NCI-H2029 (cell line): ENCODE data around the gene MYO18B.

Experiments used
- DNase-seq: peaks from one replicate; lab custom pipeline; 2025; lab: John Stamatoyannopoulos, UW

The MYO18B gene

DNA sequence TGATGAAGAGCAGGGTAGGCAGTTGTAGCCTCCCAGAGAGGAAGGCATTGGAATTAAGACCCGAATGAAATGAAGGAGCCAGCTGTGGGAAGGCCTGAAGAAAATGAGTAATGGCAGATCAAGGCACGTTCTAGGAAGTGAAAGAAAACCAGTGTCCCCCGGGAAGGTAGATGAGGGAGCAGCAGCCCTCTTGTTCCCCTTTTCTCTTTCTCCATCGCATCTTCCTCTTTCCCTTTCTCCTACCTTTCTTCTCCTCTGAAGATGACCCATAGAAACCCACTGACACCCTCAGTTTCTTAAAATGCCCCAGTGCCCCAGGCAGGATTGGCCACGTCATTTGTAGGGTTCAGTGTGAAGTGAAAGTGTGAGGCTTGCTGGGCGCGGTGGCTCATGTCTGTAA, 254.7 kb downstream of the MYO18B start:
- no peak for DNase-seq

DNA sequence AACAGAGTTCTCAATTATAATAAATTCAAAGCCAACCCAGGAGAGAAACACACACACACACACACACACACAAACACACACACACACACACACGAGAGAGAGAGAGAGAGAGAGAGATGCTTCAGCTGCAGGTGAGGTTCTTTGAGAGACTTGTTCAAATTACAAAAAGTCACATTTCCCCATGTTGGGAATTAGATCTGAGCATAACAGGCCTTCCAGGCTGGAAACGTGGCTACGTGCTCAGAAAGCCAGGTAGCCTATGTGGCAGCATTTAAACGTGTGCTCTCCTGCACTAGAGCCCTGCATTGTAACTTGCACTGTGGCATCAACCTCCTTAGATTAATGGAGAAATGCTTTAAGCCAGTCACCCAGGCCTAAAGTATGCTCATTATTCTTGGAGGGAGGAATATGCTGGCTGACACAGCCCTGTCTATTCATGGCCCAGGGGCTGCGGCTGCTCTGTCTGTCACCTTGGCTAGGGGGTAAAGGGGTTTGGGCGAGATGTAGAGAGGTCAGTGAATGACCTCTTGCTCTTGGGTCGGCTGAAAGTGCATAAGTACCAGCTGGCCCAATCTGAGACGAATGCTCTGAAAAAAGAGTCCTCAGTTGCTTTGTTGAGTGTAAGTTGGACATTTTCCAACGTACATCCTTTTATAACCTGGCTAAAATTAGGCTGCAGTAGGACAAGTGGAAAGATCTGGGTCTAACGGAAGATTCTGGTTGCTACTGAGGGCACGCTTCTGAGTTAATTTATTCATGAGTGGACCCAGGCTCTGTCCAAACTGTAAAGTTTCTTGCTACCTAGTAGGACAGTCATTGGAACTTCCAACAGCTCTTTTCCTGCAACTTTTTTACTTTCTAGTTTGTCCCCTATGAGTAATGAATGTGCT, 256.1 kb downstream of the MYO18B start:
- no peak for DNase-seq

DNA sequence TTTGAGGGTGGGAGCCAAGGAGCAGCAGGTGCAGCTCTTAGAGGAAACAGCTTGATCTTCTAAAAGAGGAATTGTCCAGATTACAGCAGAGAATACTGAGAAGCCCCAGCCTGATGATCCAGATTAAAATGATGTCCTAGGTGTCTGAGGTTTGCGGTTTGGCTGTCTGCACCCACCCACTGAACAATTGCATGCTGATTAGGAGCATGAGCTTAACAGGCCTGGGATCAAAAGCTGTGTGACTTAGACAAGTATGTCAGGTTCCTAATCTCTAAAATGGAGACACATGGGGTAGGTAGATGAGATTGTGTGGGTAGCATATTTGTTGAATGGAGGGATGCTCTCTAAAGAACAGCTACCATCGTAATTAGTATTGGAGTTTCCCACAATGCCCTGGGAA, 260.5 kb downstream of the MYO18B start:
- DNase-seq, result no peak

DNA sequence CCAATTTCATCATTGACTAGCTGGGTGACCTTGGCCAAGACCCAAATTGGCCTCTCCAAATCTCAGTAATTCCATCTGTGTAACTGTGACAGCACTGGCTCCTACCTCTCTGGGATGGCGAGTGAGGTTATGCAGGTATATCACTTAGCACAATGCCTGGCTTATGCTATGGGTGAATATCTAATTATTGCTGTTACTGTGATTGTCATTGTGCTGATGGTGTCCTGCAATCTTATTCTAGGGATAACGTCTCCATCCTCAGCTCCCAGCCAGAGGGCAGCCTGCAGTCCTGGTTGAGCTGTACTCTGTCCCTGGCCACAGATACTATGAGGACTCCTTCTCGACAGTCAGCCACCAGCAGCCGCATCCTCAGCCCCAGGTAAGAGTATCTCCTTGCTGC, 262.5 kb downstream of the MYO18B start:
- DNase-seq, result no peak

DNA sequence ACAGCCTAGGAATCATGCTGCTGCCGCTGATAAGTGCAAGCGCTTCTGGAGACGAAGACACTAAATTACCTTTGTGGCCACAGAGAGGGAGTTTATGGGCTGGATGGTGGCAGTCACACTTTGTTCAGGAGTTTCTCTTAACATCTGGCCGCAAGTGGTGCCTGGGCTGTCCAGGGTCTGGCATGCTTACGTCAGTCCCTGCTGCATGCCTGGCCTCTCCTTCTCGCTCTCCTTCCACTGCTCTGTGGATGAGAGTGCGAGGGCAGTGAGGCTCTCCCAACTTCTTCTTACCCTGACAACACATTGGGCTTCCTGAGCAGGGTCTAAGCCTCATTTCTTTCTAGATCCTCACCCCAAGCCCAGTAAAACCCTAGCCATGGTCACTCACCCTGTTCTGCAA, 266.6 kb downstream of the MYO18B start:
- DNase-seq, result no peak

DNA sequence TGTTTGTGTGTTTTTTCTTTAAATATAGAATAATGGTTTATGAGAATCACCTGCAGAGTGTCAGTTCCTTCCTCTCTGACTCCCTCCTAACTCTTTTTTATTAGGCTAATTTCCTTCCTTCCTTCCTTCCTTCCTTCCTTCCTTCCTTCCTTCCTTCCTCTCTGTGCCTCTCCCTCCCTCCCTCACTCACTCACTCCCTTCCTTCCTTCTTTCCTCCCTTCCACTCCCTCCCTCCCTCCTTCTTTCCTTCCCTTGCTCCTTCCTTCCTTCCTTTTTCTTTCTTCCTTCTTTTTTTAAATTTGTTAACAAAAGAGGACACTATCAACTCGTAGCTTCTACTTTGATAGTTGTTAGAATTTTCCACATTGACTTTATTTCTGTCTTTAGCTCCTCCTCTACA, 274.9 kb downstream of the MYO18B start:
- DNase-seq, result no peak

DNA sequence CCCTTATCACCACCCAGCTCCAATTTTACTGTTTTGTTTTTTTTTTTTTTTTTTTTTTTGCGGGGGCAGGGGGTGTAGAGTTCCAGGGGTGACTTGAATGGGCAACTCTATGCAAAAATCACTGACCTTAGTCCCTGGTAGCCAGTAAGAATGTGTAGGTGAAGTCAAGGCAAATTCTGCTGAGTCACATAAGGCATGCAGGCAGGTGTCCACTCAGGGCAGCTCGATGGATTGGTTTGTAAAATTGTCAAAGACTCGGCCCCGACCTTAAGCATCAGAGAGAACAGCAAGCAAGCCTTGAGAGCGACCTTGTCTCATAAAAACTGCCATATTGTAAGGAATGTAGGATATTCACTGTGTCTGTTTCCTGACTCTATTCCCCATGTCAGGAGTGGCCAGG, 275.9 kb downstream of the MYO18B start:
- DNase-seq, result no peak

DNA sequence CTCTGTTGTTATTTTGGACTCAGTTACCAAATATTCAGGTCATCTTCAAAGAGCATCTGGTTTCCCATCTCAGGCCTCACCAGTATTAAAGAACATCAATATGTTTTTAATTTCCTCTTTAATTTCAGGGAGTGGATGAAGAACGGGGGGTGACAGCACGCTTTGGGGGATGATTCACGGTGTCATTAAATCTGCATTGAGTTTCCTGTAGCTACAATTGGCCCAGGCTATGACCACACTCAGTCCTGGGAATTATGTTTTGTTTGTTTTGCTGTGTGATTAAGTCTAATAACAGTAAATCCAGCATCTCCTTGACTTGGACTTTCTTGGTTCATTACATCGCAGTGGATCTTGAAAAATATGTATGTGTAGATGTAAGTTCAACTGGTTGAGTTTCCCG, 277.6 kb downstream of the MYO18B start:
- DNase-seq, result no peak

DNA sequence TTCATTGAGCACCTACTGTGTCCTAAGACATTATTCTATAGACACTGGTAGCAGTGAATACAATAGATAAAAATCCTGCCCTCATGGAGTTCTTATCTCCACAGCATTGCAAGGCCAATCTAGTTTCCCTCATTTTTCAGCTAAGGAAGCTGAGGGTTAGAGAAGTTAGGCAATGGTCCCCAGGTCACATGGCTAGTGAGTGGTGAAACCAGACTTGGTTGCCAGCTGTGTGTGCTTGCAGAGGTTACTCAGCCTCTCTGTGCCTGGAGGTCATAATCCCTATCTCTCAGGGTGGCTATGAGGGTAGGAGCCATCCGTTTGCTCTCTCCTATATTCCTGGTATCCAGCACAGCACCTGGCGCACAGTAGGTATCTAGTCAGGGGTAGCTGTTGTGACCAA, 279.5 kb downstream of the MYO18B start:
- DNase-seq, result no peak

DNA sequence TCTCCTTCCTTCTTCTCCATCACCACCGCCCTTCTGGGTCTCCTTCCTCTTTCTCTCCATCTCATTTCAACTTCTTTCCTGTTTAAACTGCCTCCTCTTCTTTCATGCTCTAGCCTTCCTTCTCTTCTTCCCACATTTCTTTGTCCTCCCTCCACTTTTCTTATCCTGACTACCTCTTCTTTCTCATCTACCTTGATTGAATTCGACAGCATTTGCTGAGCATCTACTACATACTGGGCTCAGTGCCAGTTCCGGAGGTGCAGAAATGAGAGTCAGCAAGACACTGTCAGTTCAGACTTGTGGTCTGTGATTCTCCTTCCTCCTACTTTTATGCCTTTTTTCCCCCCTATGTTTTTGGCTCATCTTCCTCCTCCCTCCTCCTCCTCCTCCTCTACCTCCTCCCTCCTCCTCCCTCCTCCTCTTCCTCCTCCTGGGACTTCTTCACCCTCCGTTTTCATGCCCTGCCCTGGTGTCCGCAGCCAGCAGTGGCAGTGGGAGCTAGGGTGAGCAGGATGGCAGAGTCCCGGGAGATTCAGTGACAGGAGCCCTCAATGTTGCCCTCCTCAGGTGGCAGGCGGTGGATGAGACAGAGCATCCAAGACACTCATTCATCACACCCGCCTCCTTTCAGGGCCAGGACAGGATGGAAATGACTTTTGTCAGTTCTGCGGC, 281.3 kb downstream of the MYO18B start:
- no peak for DNase-seq

DNA sequence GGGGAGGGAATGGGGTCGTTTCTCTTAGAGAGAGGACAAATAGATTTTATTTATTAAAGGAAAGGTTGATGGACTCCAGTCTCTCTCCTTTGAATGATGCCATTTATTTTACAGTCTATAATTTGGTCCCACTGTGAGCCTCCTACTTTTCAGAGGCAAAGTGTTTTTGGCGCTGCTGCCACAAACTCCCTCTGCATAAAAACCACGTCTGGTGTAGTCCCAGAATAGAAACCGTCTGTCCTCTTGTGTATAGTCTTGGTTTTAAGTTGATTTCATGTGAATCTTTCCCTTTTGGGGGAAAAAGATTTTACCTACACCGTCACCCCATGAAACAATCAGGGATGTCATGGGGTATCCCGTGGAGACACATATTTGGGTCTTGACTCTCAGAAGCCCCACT, 283.6 kb downstream of the MYO18B start:
- DNase-seq, result no peak

DNA sequence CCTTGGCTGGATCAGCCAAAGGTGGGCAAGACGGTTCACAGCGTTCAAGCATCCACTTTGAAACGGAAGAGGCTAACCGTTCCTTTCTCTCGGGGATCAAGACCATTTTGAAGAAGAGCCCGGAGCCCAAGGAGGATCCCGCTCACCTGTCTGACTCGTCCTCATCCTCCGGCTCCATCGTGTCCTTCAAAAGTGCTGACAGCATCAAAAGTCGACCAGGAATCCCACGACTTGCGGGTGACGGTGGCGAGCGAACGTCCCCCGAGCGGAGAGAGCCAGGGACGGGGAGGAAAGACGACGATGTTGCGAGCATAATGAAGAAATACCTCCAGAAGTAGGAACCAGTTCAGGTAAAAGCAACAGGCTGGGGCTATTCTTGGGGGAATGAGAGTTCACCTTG, 285.4 kb downstream of the MYO18B start:
- no peak for DNase-seq

DNA sequence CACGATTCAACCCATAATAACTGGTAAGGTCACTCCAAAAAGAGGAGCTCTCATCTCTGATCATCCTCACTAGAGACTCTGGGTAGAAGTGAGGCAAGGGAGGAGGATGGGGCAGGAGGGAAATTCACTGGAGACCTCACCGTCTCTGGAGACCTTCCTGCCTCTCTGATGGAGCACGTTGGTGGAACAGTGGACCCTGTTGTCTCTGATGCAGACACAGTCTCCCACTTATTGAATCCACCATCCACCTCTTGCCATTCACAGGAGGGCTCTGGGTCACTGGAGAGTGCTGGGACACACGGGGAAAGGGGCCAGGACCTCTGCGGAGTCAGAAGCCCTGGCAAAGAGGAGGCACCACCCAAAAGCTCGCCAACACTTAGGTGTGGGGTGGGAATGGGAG, 289.7 kb downstream of the MYO18B start:
- no peak for DNase-seq

DNA sequence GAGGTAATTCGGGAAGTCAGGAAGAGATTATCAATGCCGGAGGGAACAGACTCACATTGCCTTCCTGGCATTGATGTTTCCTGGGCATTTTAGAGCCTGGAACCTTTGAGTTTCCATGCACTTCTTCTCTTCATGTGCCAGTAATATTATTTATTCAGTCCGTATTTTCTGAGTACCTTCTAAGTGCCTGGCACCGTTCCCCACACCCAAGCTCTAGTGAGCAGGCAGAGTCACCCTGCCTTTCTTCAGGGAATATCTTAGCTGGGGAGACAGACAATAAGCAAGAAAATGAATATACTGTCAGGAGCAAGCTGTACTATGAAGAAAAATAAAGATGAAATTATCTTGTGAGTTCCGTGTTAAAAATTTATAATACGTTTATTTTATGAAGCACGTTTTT, 291.1 kb downstream of the MYO18B start:
- DNase-seq, result peak; percentile 60

DNA sequence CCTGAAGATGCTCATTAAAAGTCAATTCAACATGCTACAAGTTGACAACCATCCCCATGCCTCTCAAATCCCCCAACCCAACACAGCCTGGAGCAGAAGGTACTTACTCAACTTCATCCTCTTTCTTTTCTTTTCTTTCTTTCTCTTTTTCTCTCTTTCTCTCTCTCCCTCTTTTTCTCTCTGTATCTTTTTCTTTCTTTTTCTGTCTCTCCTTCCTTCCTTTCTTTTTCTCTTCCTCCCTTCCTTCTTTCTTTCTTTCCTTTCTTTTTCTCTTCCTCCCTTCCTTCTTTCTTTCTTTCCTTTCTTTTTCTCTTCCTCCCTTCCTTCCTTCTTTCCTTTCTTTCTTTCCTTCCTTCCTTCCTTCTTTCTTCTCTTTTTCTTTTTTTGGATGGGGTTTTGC, 291.6 kb downstream of the MYO18B start:
- no peak for DNase-seq

DNA sequence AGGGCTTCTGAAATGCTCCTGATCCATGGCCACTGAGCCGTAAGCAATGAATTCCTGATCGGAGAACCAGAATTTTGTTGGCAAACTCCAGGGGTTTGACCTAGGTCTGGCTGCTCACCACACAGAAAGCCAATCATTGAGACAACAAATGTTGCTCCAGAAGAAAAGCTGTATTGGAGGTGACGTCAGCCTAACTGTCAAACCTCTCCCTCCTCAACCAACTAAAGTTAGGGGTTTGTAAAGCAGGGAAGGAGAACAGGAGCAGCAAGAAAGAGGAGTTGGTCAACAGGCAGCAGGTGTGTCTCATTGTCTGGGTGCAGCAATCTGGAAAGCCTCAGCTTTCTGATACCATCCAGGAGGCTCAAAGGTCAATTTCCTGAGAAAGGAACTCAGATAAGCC, 293.5 kb downstream of the MYO18B start:
- no peak for DNase-seq

DNA sequence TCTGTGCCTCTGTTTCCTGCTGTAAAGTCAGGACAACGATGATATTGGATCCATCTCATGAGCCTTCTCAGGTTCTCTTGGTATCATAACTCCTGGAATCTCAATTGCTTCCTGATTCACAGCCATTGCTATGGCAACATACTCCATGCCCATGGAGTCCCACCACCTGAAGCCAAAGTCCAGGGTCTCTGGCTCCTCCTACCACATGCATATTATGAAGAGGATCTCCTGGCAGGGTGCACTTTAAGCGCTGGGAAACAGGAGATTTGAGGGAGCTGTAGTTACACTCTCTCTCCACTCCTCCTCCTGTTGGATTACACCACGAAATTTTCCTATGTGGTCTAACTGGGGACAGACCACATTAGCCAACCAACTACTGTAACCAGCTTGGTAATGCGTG, 296.4 kb downstream of the MYO18B start:
- no peak for DNase-seq

DNA sequence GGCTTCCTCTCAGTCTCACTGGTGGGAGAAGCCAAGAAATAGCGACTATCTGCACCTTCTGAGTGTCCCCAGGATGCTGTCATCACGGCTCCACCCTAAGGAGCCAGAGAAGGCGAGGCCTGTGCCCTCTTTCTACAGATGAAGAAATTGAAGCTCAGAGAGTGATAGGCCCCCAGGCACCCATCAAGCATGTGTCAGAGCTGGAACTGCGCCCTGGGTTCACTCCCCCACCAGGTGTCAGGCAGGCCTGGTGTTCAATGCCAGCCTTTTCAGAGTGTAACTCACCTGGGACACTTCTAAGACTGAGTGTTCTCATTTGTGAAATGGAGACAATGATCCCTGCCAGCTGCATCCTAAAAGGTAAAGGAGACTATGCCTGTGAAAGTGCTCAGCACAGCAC, 299.9 kb downstream of the MYO18B start:
- no peak for DNase-seq

DNA sequence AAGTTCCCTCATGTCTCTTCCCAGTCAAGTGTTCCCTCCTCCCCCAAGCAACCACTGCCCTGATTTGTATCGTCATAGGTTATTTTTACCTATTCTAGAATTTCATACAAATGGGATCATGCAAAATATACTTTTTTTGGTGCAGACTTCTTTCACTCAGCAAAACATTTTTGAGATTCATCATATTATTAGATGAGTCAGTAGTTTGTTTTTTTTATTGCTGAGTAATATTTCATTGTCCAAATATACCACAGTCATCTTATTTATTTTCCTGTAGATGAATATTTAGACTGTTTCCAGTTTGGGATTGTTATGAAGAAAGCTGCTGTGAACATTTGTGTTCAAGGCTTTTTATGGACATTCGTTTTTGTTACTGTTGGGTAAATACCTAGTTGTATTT, 301.0 kb downstream of the MYO18B start:
- DNase-seq, result no peak

DNA sequence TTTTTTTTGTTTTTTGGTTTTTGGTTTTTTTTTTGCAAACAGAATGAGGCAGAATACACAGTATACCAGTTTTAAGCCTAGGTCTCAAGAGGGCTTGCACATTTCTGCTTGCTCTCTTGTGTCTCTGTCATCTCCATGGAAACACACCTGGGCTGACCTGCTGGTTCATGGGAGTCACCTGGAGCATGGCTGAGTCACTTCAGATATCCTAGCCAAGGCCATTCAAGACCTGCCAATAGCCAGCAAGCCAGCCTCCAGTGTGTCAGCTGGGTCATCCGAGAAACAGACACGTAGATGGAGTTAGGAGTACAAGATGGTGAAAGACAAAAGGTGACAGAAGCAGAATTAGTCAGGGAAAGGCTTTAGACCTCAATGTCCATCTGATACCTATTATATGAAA, 303.1 kb downstream of the MYO18B start:
- DNase-seq, result peak; percentile 81

DNA sequence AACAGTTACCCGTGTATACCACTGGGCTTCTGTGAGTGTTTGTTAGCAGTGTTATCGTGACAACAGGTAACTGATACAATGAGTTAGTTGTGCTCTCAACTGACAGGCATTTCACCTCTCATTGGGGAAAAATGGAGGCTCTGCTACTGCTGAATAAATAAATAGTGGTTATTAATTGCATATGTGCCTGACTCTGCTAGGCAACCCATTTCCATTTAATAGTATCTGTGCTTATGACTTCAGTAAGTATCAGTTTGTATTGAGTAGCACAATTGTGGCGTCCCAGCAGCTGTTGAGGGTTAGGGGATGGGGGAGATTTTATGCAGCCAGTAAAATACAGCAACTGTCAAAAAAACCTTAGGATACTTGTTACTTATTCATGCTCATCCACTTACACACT, 303.9 kb downstream of the MYO18B start:
- no peak for DNase-seq

DNA sequence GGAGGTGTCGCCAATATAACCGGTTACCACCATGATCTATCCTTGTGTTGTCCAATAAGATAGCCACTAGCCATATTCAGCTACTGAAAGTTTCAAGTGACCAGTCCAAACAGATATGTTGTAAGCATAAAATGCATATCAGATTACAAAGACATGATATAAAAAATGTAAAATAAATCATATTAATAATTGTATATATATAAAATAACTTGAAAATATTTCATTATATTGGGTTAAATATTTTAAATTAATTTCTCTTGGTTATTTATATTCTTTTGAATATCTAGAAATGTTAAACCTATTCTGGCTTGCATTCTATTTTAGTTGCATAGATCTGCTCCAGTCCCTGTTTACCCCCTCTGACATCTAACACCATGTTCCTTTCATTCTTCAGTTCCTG, 305.5 kb downstream of the MYO18B start:
- DNase-seq, result no peak

DNA sequence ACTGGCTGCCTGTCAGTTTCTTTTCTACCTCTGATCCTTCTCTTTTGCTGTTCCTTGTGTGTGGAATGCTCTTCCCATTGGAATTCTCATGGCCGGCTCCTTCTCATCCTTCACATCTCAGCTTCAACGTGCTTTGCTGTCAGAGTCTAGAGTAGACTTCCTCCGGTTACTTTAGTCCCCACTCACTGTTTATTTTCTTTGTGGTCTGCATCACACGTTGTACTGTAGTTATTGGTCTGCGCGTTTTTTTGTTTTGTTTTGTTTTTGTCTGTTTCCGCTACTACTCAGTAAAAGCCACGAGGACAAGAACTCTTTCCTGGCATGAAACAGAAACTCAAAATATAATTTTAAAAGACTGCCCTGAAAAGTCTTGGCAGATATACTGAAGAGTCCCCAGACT, 305.9 kb downstream of the MYO18B start:
- no peak for DNase-seq

DNA sequence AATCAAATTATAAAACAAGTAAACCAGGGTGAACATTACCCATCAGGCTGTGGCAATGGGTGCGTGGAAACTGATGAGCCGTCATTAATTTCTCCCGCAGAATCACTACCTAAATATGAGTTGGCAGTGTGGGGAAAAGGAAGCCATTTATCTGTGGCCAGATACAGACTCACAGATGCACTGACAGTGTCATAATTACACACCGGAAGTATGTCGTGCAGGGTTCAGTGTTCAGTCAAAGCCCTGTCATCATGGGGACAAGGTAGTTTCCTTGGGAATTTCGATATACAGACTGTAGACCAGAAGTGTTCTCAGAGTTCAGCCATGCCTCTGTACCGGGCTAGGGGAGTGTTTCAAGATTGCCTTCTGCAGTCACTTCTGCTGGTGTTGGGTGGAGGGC, 308.1 kb downstream of the MYO18B start:
- DNase-seq, result no peak
